GM13976 (cell line): ENCODE results near the gene OR9Q2.

Experiments
- DNase-seq: peaks from one replicate; pipeline ENCODE4 v3.0.0; 2012; ENCODE audit warnings: low spot score
- CTCF ChIP-seq: IDR thresholded peaks from 2 replicates; pipeline ENCODE4 v1.5.1; 2012; ENCODE audit warnings: borderline replicate concordance, mild to moderate bottlenecking; ENCODE audit not compliant: insufficient read depth; ENCODE audit errors: extremely low read depth, missing control alignments, control extremely low read depth
- in situ Hi-C: fragments of 300-500 bp; cut with MboI; formaldehyde crosslinking; loops from one replicate; pipeline ENCODE4 v1.12.0; 2022; ENCODE audit warnings: low sequenced_read_pairs, mixed read lengths, inconsistent platforms; ENCODE audit not compliant: unreplicated experiment

Gene OR9Q2

GRCh38 chr11:58177409-58178054, 11.3 kb upstream of the OR9Q2 start:
- no peak for DNase-seq
- TF ChIP-seq CTCF = no peak
- in situ Hi-C loops = no loop called here

- in situ Hi-C loops = no loop called here
- DNase-seq = no peak
- TF ChIP-seq CTCF = no peak
Measured at GRCh38 chr11:58178444-58178843, 10.4 kb upstream of the OR9Q2 start.

- TF ChIP-seq CTCF = no peak
- DNase-seq = no peak
- in situ Hi-C loops = no loop called here
Measured at GRCh38 chr11:58179648-58180047, 9.2 kb upstream of the OR9Q2 start.

- in situ Hi-C loops = no loop called here
- DNase-seq = no peak
- TF ChIP-seq CTCF = no peak
Measured at GRCh38 chr11:58186938-58187337, 1.9 kb upstream of the OR9Q2 start.

- no peak for DNase-seq
- in situ Hi-C loops = no loop called here
- no peak for TF ChIP-seq CTCF
Measured at GRCh38 chr11:58192229-58192628, 3.4 kb downstream of the OR9Q2 start.

- TF ChIP-seq CTCF = no peak
- no peak for DNase-seq
- in situ Hi-C loops = no loop called here
Measured at GRCh38 chr11:58193391-58193790, 4.5 kb downstream of the OR9Q2 start.

GRCh38 chr11:58195939-58196338, 7.1 kb downstream of the OR9Q2 start:
- in situ Hi-C loops = no loop called here
- no peak for TF ChIP-seq CTCF

More at GRCh38 chr11:58195939-58196338, 7.1 kb downstream of the OR9Q2 start:
- DNase-seq = no peak
